Liver (tissue), 9 donors: ENCODE data around the gene FAM219A. TPM values are rescaled to one million over a fixed set of nuclear protein-coding genes. Genes with fewer than 3 reads are reported as not detected.

Experiments
- DNase-seq: peaks from one replicate; pipeline ENCODE4 v3.0.0-alpha.2; 2017; ENCODE audit warnings: low spot score
- H3K27ac ChIP-seq, 2 donors: one replicate each; pipeline ENCODE4 v1.7.0; 2013; ENCODE audit warnings: inconsistent platforms in 2 of 2, low read length in 2 of 2, control low read depth in 1 of 2, low read depth in 1 of 2, mild to moderate bottlenecking in 1 of 2
- H3K27me3 ChIP-seq, 4 donors: one replicate each; pipeline versions ENCODE4 v1.6.1 to v1.7.0; 2013; ENCODE audit warnings: low read length in 3 of 4, inconsistent platforms in 1 of 4, mild to moderate bottlenecking in 1 of 4, moderate library complexity in 1 of 4; ENCODE audit not compliant: control insufficient read depth in 4 of 4, insufficient read depth in 4 of 4
- H3K36me3 ChIP-seq, 4 donors: one replicate each; pipeline versions ENCODE4 v1.6.1 to v1.7.0; 2013; ENCODE audit warnings: low read length in 3 of 4, mild to moderate bottlenecking in 3 of 4, low read depth in 1 of 4, moderate library complexity in 1 of 4; ENCODE audit not compliant: control insufficient read depth in 4 of 4, insufficient read depth in 3 of 4
- H3K4me1 ChIP-seq, 4 donors: one replicate each; pipeline versions ENCODE4 v1.6.1 to v1.7.0; 2013; ENCODE audit warnings: low read length in 3 of 4, mild to moderate bottlenecking in 3 of 4, moderate library complexity in 1 of 4; ENCODE audit not compliant: control insufficient read depth in 4 of 4, insufficient read depth in 4 of 4
- H3K4me3 ChIP-seq, 3 donors: one replicate each; pipeline versions ENCODE4 v1.6.1 to v1.7.0; 2013; ENCODE audit warnings: low read length in 3 of 3, control low read depth in 1 of 3, low read depth in 1 of 3, mild to moderate bottlenecking in 1 of 3
- H3K9ac ChIP-seq, 2 donors: one replicate each; pipeline ENCODE4 v1.7.0; 2013; ENCODE audit warnings: low read length in 2 of 2, mild to moderate bottlenecking in 2 of 2, moderate library complexity in 2 of 2, control low read depth in 1 of 2, low read depth in 1 of 2
- H3K9me3 ChIP-seq, 4 donors: one replicate each; pipeline versions ENCODE4 v1.6.1 to v1.7.0; 2013; ENCODE audit warnings: low read length in 3 of 4; ENCODE audit not compliant: control insufficient read depth in 4 of 4
- ATF3 ChIP-seq: IDR thresholded peaks from 2 replicates; pipeline ENCODE4 v1.6.1; 2016; ENCODE audit warnings: antibody characterized with exemption
- CTCF ChIP-seq: fragments of 150-350 bp; IDR thresholded peaks from 2 replicates; pipeline ENCODE4 v1.5.1; 2017; ENCODE audit warnings: improper control_type of control experiment, low read depth, low read length; ENCODE audit not compliant: missing input control
- EGR1 ChIP-seq, 2 donors: IDR thresholded peaks; 2 replicates each; pipeline ENCODE4 v1.6.1; 2016 to 2018; ENCODE audit warnings: antibody characterized with exemption in 2 of 2, low read depth in 2 of 2
- FOXA1 ChIP-seq: IDR thresholded peaks from 2 replicates; pipeline ENCODE4 v1.6.1; 2016; ENCODE audit warnings: antibody characterized with exemption
- HNF4G ChIP-seq: IDR thresholded peaks from 2 replicates; pipeline ENCODE4 v1.6.1; 2016; ENCODE audit warnings: antibody characterized with exemption
- JUND ChIP-seq, 2 donors: IDR thresholded peaks; 2 replicates each; pipeline ENCODE4 v1.6.1; 2016; ENCODE audit warnings: antibody characterized with exemption in 2 of 2
- RAD21 ChIP-seq, 2 donors: IDR thresholded peaks; 2 replicates each; pipeline ENCODE4 v1.6.1; 2016; ENCODE audit warnings: antibody characterized with exemption in 2 of 2, mild to moderate bottlenecking in 2 of 2
- REST ChIP-seq: IDR thresholded peaks from 2 replicates; pipeline ENCODE4 v1.6.1; 2016; ENCODE audit warnings: antibody characterized with exemption, mild to moderate bottlenecking
- SP1 ChIP-seq: IDR thresholded peaks from 2 replicates; pipeline ENCODE4 v1.6.1; 2018; ENCODE audit warnings: antibody characterized with exemption, mild to moderate bottlenecking
- TAF1 ChIP-seq: conservative IDR thresholded peaks from 2 replicates; pipeline ENCODE4 v1.6.1; 2016; ENCODE audit warnings: antibody characterized with exemption, mild to moderate bottlenecking
- WGBS: extraction: QIAGEN DNeasy Blood & Tissue Kit; methylation state at CpG from one replicate; pipeline ENCODE4 v1.1.7; 2013; 5-methylcytosine and 5-hydroxymethylcytosine counted together
- polyA plus RNA-seq, 2 donors: library from polyadenylated mRNA; stranded (reverse) in 1 of 2; unstranded in 1 of 2; fragments of 200-250 nt in 1 of 2; fragments of >200 nt in 1 of 2; fragmentation: Nextera tagmentation in 1 of 2; extraction: Ambion mirVana in 1 of 2; gene quantifications; one replicate each; pipeline versions ENCODE4 v1.2.1 to v1.2.3, GENCODE V29; 2013 to 2015
- total RNA-seq, 2 donors: library from RNA; depleted of rRNA; stranded (reverse); fragments of >200 nt; gene quantifications; one replicate each; pipeline ENCODE4 v1.2.3, GENCODE V29; 2014
- donor health status: healthy.
- donor health status: healthy.
- donor health status: healthy.
- donor health status: healthy.
- donor health status: healthy.

The FAM219A gene
- total and polyA plus RNA-seq, 4 donors, result 1.6 to 3.6 (median 2.4) TPM

GRCh38 chr9:34493972-34494535 lies 35.7 kb upstream of the FAM219A start:
- Histone ChIP-seq H3K27me3 (no peaks in the 10 kb centered on the region), H3K27ac (no peak overlapping the region), H3K9ac (no peak overlapping the region), H3K9me3 (no peaks in the 10 kb centered on the region), H3K4me1 (no peaks in the 10 kb centered on the region), H3K36me3 (no peaks in the 10 kb centered on the region), H3K4me3 (no peak overlapping the region)
- WGBS, result 33% methylated on average over 8 of the region's 8 CpGs
- peak; percentile 58 for DNase-seq
- TF ChIP-seq REST (peak; percentile 99), ATF3 (no peak), JUND (IDR thresholded peaks at IDR 0.05) (no peak)

- DNase-seq, result no peak
- H3K9ac ChIP-seq, result no peak overlapping the region
- no peak overlapping the region for H3K27ac ChIP-seq
- H3K36me3 ChIP-seq, result no peaks in the 10 kb centered on the region
- no peaks in the 10 kb centered on the region for H3K9me3 ChIP-seq
- H3K27me3 ChIP-seq, result peaks cover 0 to 5% (median 0%) of the 10 kb centered on the region in 4 donors
- WGBS, result 38% methylated on average over 2 of the region's 2 CpGs
- TF ChIP-seq EGR1 (IDR thresholded peaks at IDR 0.05; ENCODE audit: low read depth in 2 of 2) (no peak), TAF1 (no peak), ATF3 (no peak), HNF4G (no peak), RAD21 (IDR thresholded peaks at IDR 0.05) (peak in 1 of 2 donors; percentile 18), REST (no peak)
- no peak overlapping the region for H3K4me3 ChIP-seq
- no peaks in the 10 kb centered on the region for H3K4me1 ChIP-seq
Measured at GRCh38 chr9:34492051-34492450, 33.7 kb upstream of the FAM219A start.

GRCh38 chr9:34491596-34491995 lies 33.2 kb upstream of the FAM219A start:
- no peak overlapping the region for H3K4me3 ChIP-seq
- WGBS, result 39% methylated on average over 2 of the region's 2 CpGs
- TF ChIP-seq FOXA1 (no peak), SP1 (no peak), REST (no peak), CTCF (no peak)

More at GRCh38 chr9:34491596-34491995, 33.2 kb upstream of the FAM219A start:
- H3K36me3 ChIP-seq, result no peaks in the 10 kb centered on the region
- no peak for DNase-seq
- H3K9ac ChIP-seq, result no peak overlapping the region
- H3K4me1 ChIP-seq, result no peaks in the 10 kb centered on the region
- peaks cover 0 to 5% (median 0%) of the 10 kb centered on the region in 4 donors for H3K27me3 ChIP-seq
- H3K27ac ChIP-seq, result no peak overlapping the region
- H3K9me3 ChIP-seq, result no peaks in the 10 kb centered on the region
